ENCODE results near the gene PTER.

GRCh38 chr10:16445770-16446469 is 9.1 kb downstream of the PTER start:
- no peak for TF ChIP-seq CTCF (IDR thresholded peaks at IDR 0.05)
- TF ChIP-seq POLR2A (IDR thresholded peaks at IDR 0.05): no peak
